ENCODE data around the gene TTC36. TPM values are rescaled to one million over a fixed set of nuclear protein-coding genes. Genes with fewer than 3 reads are reported as not detected.
"Not testable (repeated sequence)": the region's sequence is repeated elsewhere in the genome, so short reads cannot be mapped to it uniquely, and the experiment has no call there.

TTC36 gene
- total and polyA plus RNA-seq, 10 of the 15 experiments (the other 5 are each of a cell fraction or from before 2014, with no cell fraction given): 0.28 to 0.78 (median 0.59) TPM; not detected in 7

GRCh38 chr11:118570787-118571186 is 43.5 kb downstream of the TTC36 start:
- no peak for FAIRE-seq
- RAD21 ChIA-PET (ENCODE audit: unreplicated experiment): interaction anchor here (1.9 kb wide), 1 partner anchor 40 kb away, joined by 4 read pairs; no protein-coding TSS in a partner anchor
- no peaks in the 10 kb centered on the region for H3K36me3 ChIP-seq (ENCODE audit: control insufficient read depth in 2 of 2, insufficient read depth in 2 of 2, low read length in 1 of 2)
- in situ Hi-C loops (cut with MboI): no loop called here
- CTCF ChIA-PET: no interaction called here
- intact Hi-C loops (cut with micrococcal nuclease; ENCODE audit: unreplicated experiment): loop anchor here (10.0 kb wide), 1 partner anchor 276 kb away; no protein-coding TSS in a partner anchor
- no peak overlapping the region for H2AFZ ChIP-seq (ENCODE audit: control insufficient read depth, low read depth, low read length)
- 93% methylated on average over 1 of the region's 1 CpG for WGBS (ENCODE audit: insufficient coverage, insufficient replicate concordance, low lambda C conversion rate, missing lambda C conversion rate)
- no peak for ATAC-seq
- H3K79me2 ChIP-seq (ENCODE audit: control insufficient read depth, insufficient read depth, low read length): peaks cover 38% of the 10 kb centered on the region
- H3K4me2 ChIP-seq (ENCODE audit: control insufficient read depth, insufficient read depth): no peak overlapping the region
- no peaks in the 10 kb centered on the region for H3K27me3 ChIP-seq (replicated peaks in 1 of 2; ENCODE audit: control insufficient read depth in 2 of 2, insufficient read depth in 2 of 2, low read length in 1 of 2)
- SMC1A ChIA-PET (ENCODE audit: uncharacterized antibody, unreplicated experiment): interaction anchor here (1.2 kb wide), 1 partner anchor 41 kb away, joined by 3 read pairs; no protein-coding TSS in a partner anchor
- no peak overlapping the region for H3K9ac ChIP-seq (ENCODE audit: control insufficient read depth, insufficient read depth, low read length)
- no peak for DNase-seq (ENCODE audit: low read depth, low spot score)
- no peak overlapping the region for H3K27ac ChIP-seq (ENCODE audit: control insufficient read depth, insufficient read depth)
- TF ChIP-seq MEF2B (IDR thresholded peaks at IDR 0.05; ENCODE audit: partially characterized antibody, poor library complexity, severe bottlenecking) (no peak), POLR2AphosphoS2 (IDR thresholded peaks at IDR 0.05; ENCODE audit: low read depth, low read length) (no peak), YBX1 (IDR thresholded peaks at IDR 0.05) (no peak), NR2C1 (IDR thresholded peaks at IDR 0.05) (peak; percentile 24; the same call in 1 of the 2 replicates), ZNF384 (IDR thresholded peaks at IDR 0.05; ENCODE audit: borderline replicate concordance, low read depth, low read length) (no peak)
- BruUV-seq (replicated peaks): no TSS peak
- peaks cover 3% of the 10 kb centered on the region; the same call in 1 of the 2 replicates for H3K4me1 ChIP-seq (ENCODE audit: control insufficient read depth, insufficient read depth, low read length)
- no peaks in the 10 kb centered on the region for H3K9me3 ChIP-seq (replicated peaks; ENCODE audit: control insufficient read depth, insufficient read depth, low read length)
- H3K4me3 ChIP-seq: no peak overlapping the region
- POLR2A ChIA-PET: no interaction called here
- H4K20me1 ChIP-seq (ENCODE audit: control insufficient read depth, insufficient read depth): 0 out of 2 replicates have a peak, but pooled peaks cover 3% of the 10 kb centered on the region

GRCh38 chr11:118571701-118572060 is 44.4 kb downstream of the TTC36 start:
- Histone ChIP-seq H2AFZ (ENCODE audit: control insufficient read depth, low read depth, low read length) (peak overlapping the region; percentile 92), H3K79me2 (ENCODE audit: control insufficient read depth, insufficient read depth, low read length) (peaks cover 47% of the 10 kb centered on the region), H3K27ac (ENCODE audit: control insufficient read depth, insufficient read depth) (peak overlapping the region; percentile 17), H3K4me3 (peak overlapping the region; percentile 90; the same call in 1 of the 2 replicates), H3K4me2 (ENCODE audit: control insufficient read depth, insufficient read depth) (peak overlapping the region; percentile 70), H3K9ac (ENCODE audit: control insufficient read depth, insufficient read depth, low read length) (peak overlapping the region; percentile 97)
- H3K4me1 ChIP-seq (ENCODE audit: control insufficient read depth, insufficient read depth, low read length); in situ Hi-C loops (cut with MboI); BruUV-seq (replicated peaks); H3K36me3 ChIP-seq (ENCODE audit: control insufficient read depth in 2 of 2, insufficient read depth in 2 of 2, low read length in 1 of 2); FAIRE-seq; DNase-seq (ENCODE audit: low read depth, low spot score); H3K27me3 ChIP-seq (replicated peaks in 1 of 2; ENCODE audit: control insufficient read depth in 2 of 2, insufficient read depth in 2 of 2, low read length in 1 of 2); H4K20me1 ChIP-seq (ENCODE audit: control insufficient read depth, insufficient read depth); SMC1A ChIA-PET (ENCODE audit: uncharacterized antibody, unreplicated experiment); ATAC-seq; H3K9me3 ChIP-seq (replicated peaks; ENCODE audit: control insufficient read depth, insufficient read depth, low read length): not testable (repeated sequence)
- TF ChIP-seq IKZF1 (conservative IDR thresholded peaks at IDR 0.05): 0 out of 2 replicates have a peak, but pooled peaks have one; percentile 1
- TF ChIP-seq BHLHE40 (IDR thresholded peaks at IDR 0.05; ENCODE audit: borderline replicate concordance in 1 of 2, low read depth in 2 of 2, low read length in 1 of 2): peak in 1 of 2 experiments; percentile 44; a peak in 1 of 4 replicates
- TF ChIP-seq SMARCA5 (IDR thresholded peaks at IDR 0.05): 0 out of 2 replicates have a peak, but pooled peaks have one; percentile 48
- ChIA-PET POLR2A (interaction anchor here (0.7 to 1.5 kb wide), 3 partner anchors 124 to 221 kb away, joined by 3 to 5 read pairs (median 3); no protein-coding TSS in a partner anchor), RAD21 (ENCODE audit: unreplicated experiment) (interaction anchor here (0.9 kb wide), 1 partner anchor 75 kb away, joined by 3 read pairs; no protein-coding TSS in a partner anchor), CTCF (interaction anchor here (0.7 kb wide), 1 partner anchor 188 kb away, joined by 3 read pairs; no protein-coding TSS in a partner anchor)
- WGBS (ENCODE audit: insufficient coverage, insufficient replicate concordance, low lambda C conversion rate, missing lambda C conversion rate): 5% methylated on average over 15 of the region's 15 CpGs
- intact Hi-C loops (cut with micrococcal nuclease; ENCODE audit: unreplicated experiment): loop anchor here (10.0 kb wide), 1 partner anchor 277 kb away; no protein-coding TSS in a partner anchor

Data from GM12878 (cell line).